Neural cell (in vitro differentiated cells): Measurements from ENCODE around the gene PCP4. TPM values are rescaled to one million over a fixed set of nuclear protein-coding genes. Genes with fewer than 3 reads are reported as not detected.

Source experiments
- H2AFZ ChIP-seq: fragments of 200-600, 300-800 bp; sonication (generic), shearing (Covaris generic); 2 replicates; pipeline ENCODE4 v1.6.0; 2014; ENCODE audit warnings: low read depth, mild to moderate bottlenecking, antibody characterized with exemption, low read length, moderate library complexity
- H3F3A ChIP-seq: fragments of 200-600 bp; shearing (Covaris generic); 2 replicates; pipeline ENCODE4 v1.6.1; 2016; ENCODE audit warnings: mild to moderate bottlenecking, moderate library complexity, mixed read lengths, antibody characterized with exemption, low read length; ENCODE audit not compliant: insufficient read depth, poor library complexity, severe bottlenecking
- H3K27ac ChIP-seq: fragments of 200-600, 300-800 bp; sonication (generic), shearing (Covaris generic); 2 replicates; pipeline ENCODE4 v1.5.1; 2014; ENCODE audit warnings: mild to moderate bottlenecking, low read length, moderate library complexity
- H3K27me3 ChIP-seq: fragments of 300-800, 200-600 bp; sonication (generic), shearing (Covaris generic); 2 replicates; pipeline ENCODE4 v1.6.0; 2014; ENCODE audit warnings: mild to moderate bottlenecking, low read depth, low read length, moderate library complexity; ENCODE audit not compliant: insufficient read depth
- H3K36me3 ChIP-seq: fragments of 300-800, 200-600 bp; sonication (generic), shearing (Covaris generic); 2 replicates; pipeline ENCODE4 v1.5.1; 2014; ENCODE audit warnings: mild to moderate bottlenecking, antibody characterized with exemption, low read length, moderate library complexity; ENCODE audit not compliant: insufficient read depth
- H3K4me2 ChIP-seq: fragments of 300-800, 200-600 bp; sonication (generic), shearing (Covaris generic); 2 replicates; pipeline ENCODE4 v1.6.0; 2014; ENCODE audit warnings: mild to moderate bottlenecking, low read length
- H3K4me3 ChIP-seq: fragments of 300-800, 200-600 bp; sonication (generic), shearing (Covaris generic); 2 replicates; pipeline ENCODE4 v1.5.1; 2014; ENCODE audit warnings: mild to moderate bottlenecking, low read length, moderate library complexity
- H3K79me2 ChIP-seq: fragments of 200-600 bp; shearing (Covaris generic); replicated peaks from 2 replicates; pipeline ENCODE4 v1.6.0; 2014; ENCODE audit warnings: mild to moderate bottlenecking, low read length, moderate library complexity; ENCODE audit not compliant: insufficient read depth
- H3K9ac ChIP-seq: fragments of 300-800, 200-600 bp; sonication (generic), shearing (Covaris generic); 2 replicates; pipeline ENCODE4 v1.6.1; 2016; ENCODE audit warnings: mild to moderate bottlenecking, low read length, mixed read lengths
- H3K9me2 ChIP-seq: fragments of 200-600 bp; shearing (Covaris generic); 2 replicates; pipeline ENCODE4 v1.6.1; 2016; ENCODE audit warnings: mild to moderate bottlenecking, low read length, mixed read lengths; ENCODE audit not compliant: insufficient read depth
- H3K9me3 ChIP-seq: fragments of 200-600, 300-800 bp; sonication (generic), shearing (Covaris generic); 2 replicates; pipeline ENCODE4 v1.6.1; 2016; ENCODE audit warnings: mild to moderate bottlenecking, mixed run types, low read length, moderate library complexity, mixed read lengths
- H4K20me1 ChIP-seq: fragments of 200-600 bp; shearing (Covaris generic); 2 replicates; pipeline ENCODE4 v1.6.1; 2016; ENCODE audit warnings: mild to moderate bottlenecking, mixed run types; ENCODE audit not compliant: insufficient read depth
- CTCF ChIP-seq: fragments of 450-650 bp; IDR thresholded peaks from 2 replicates; pipeline ENCODE4 v1.5.1; 2014; ENCODE audit warnings: antibody characterized with exemption, mild to moderate bottlenecking, moderate library complexity; ENCODE audit not compliant: poor library complexity, severe bottlenecking
- EP300 ChIP-seq: fragments of 450-650 bp; conservative IDR thresholded peaks from 2 replicates; pipeline ENCODE4 v1.6.1; 2014; ENCODE audit warnings: antibody characterized with exemption, mild to moderate bottlenecking, moderate library complexity; ENCODE audit not compliant: poor library complexity, severe bottlenecking
- EZH2 ChIP-seq: fragments of 200-600, 300-800 bp; shearing (Covaris generic), sonication (generic); IDR thresholded peaks from 2 replicates; pipeline ENCODE4 v1.6.1; 2014; ENCODE audit warnings: antibody characterized with exemption, low read length, borderline replicate concordance, mild to moderate bottlenecking; ENCODE audit not compliant: insufficient read depth, poor library complexity, severe bottlenecking
- MXI1 ChIP-seq: fragments of 450-650 bp; conservative IDR thresholded peaks from 2 replicates; pipeline ENCODE4 v1.6.1; 2014; ENCODE audit warnings: antibody characterized with exemption, mild to moderate bottlenecking; ENCODE audit not compliant: poor library complexity, severe bottlenecking
- POLR2AphosphoS5 ChIP-seq: IDR thresholded peaks from 2 replicates; pipeline ENCODE4 v1.6.1; 2012
- RAD21 ChIP-seq: fragments of 450-650 bp; conservative IDR thresholded peaks from 2 replicates; pipeline ENCODE4 v1.6.1; 2014; ENCODE audit warnings: antibody characterized with exemption, mild to moderate bottlenecking, moderate library complexity
- REST ChIP-seq: IDR thresholded peaks from 2 replicates; pipeline ENCODE4 v1.6.1; 2012; ENCODE audit warnings: borderline replicate concordance
- SMC3 ChIP-seq: fragments of 450-650 bp; conservative IDR thresholded peaks from 2 replicates; pipeline ENCODE4 v1.6.1; 2014; ENCODE audit warnings: antibody characterized with exemption, mild to moderate bottlenecking, moderate library complexity; ENCODE audit not compliant: poor library complexity
- TAF1 ChIP-seq: IDR thresholded peaks from 2 replicates; pipeline ENCODE4 v1.6.1; 2012; ENCODE audit warnings: low read depth
- polyA plus RNA-seq: library from polyadenylated mRNA; depleted of rRNA; stranded (reverse); fragments of >200 nt; gene quantifications from 2 replicates; pipeline ENCODE4 v1.2.3, GENCODE V29; 2014

The PCP4 gene
- polyA plus RNA-seq, 1 donor from 2014 or later: 10.1 TPM

- Histone ChIP-seq H3K4me3 (no peak overlapping the region), H4K20me1 (no peaks in the 10 kb centered on the region), H3K4me2 (no peak overlapping the region), H2AFZ (no peak overlapping the region), H3K9me3 (no peaks in the 10 kb centered on the region), H3K79me2 (no peaks in the 10 kb centered on the region), H3K9me2 (no peaks in the 10 kb centered on the region), H3K36me3 (no peaks in the 10 kb centered on the region), H3K9ac (no peak overlapping the region), H3K27ac (no peak overlapping the region), H3F3A (no peaks in the 10 kb centered on the region), H3K27me3 (no peaks in the 10 kb centered on the region)
- TF ChIP-seq SMC3 (no peak), EZH2 (no peak), REST (no peak), POLR2AphosphoS5 (no peak), RAD21 (no peak), EP300 (no peak), TAF1 (no peak), CTCF (no peak), MXI1 (no peak)
These were observed 7.0 kb downstream of the PCP4 start for GRCh38 chr21:39874206-39874605.

- no peak overlapping the region for H3K4me3 ChIP-seq
- no peak overlapping the region for H3K4me2 ChIP-seq
- TF ChIP-seq REST: no peak
- no peak for TF ChIP-seq RAD21
- no peak for TF ChIP-seq POLR2AphosphoS5
- no peak for TF ChIP-seq MXI1
- TF ChIP-seq TAF1: no peak
- TF ChIP-seq EZH2: no peak
- TF ChIP-seq EP300: no peak
- no peak for TF ChIP-seq CTCF
- no peaks in the 10 kb centered on the region for H3K79me2 ChIP-seq
- no peak overlapping the region for H3K9ac ChIP-seq
- no peaks in the 10 kb centered on the region for H3F3A ChIP-seq
- no peaks in the 10 kb centered on the region for H3K27me3 ChIP-seq
- H3K9me3 ChIP-seq: no peaks in the 10 kb centered on the region
- H4K20me1 ChIP-seq: no peaks in the 10 kb centered on the region
- H3K9me2 ChIP-seq: no peaks in the 10 kb centered on the region
- H3K36me3 ChIP-seq: no peaks in the 10 kb centered on the region
- H3K27ac ChIP-seq: no peak overlapping the region
- H2AFZ ChIP-seq: no peak overlapping the region
These were observed 7.5 kb downstream of the PCP4 start for GRCh38 chr21:39874759-39875158.
